ENCODE measurements around the gene PLCXD3. TPM values are rescaled to one million over a fixed set of nuclear protein-coding genes. Genes with fewer than 3 reads are reported as not detected.
A peak's percentile ranks its signal among the peaks of the same experiment; 100 is the strongest.

Gene PLCXD3
- total and polyA plus RNA-seq, 7 donors, result 0.23 to 2.9 (median 1.6) TPM

- H3K27me3 ChIP-seq, result peaks cover 0 to 42% (median 0%) of the 10 kb centered on the region in 3 donors
- peaks cover 0 to 19% (median 15%) of the 10 kb centered on the region in 4 donors for H3K4me1 ChIP-seq
- intact Hi-C loops (cut with DNase I), result no loop called here
- H3K9me3 ChIP-seq, result no peaks in the 10 kb centered on the region
- H3K27ac ChIP-seq, result no peak overlapping the region
- TF ChIP-seq POLR2AphosphoS5 (IDR thresholded peaks at IDR 0.05) (no peak), EP300 (IDR thresholded peaks at IDR 0.05) (no peak), CTCF (IDR thresholded peaks at IDR 0.05) (no peak), POLR2A (IDR thresholded peaks at IDR 0.05) (no peak)
- WGBS, 2 donors, result 86 to 91% methylated on average over 1 of the region's 1 CpG
- no peak overlapping the region for H3K4me3 ChIP-seq
- no peak for DNase-seq
- H3K36me3 ChIP-seq, result no peaks in the 10 kb centered on the region
Observed at GRCh38 chr5:41511241-41511640, 840 bp upstream of the PLCXD3 start.

DNA sequence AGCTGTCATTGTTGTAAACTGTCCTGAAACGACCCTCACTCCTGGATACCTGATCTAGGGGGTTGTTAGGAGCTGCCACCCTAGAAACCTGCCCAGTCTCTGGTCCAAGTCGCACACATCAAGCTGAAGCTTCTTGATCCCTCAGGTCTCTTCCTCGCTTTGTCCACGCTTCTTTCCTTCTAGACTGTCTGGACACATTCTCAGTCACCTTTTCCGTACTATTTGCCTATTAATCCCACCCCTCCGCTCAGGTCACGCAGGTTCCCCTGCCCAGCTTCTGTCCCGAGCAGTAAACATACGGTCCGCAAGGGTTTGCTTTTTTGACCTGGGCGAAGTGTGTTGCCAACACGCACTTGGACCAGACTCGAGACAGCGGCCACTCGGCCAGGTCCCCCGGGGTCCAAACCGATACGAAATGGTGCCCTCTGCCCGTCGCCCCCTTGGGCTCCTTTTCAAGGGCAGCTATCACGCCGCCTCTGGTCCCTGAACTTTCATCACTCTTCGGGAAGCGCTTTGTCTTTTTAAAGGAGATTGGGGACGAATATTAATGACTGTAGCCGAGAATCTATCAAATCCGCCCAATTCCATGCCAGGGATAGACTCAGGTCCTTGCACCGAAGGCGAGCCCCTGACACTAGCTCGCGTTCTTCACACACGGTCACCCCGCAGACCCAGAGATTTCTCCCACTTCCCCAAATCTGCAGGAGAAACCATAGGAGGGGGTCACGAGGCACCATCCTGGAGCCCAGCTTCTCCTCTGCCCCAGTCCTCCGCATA, 814 bp downstream of the PLCXD3 start:
- Histone ChIP-seq H3K9me3 (no peaks in the 10 kb centered on the region), H3K4me1 (peaks cover 0 to 19% (median 15%) of the 10 kb centered on the region in 4 donors), H3K27ac (no peak overlapping the region), H3K27me3 (peaks cover 0 to 42% (median 0%) of the 10 kb centered on the region in 3 donors), H3K36me3 (no peaks in the 10 kb centered on the region), H3K4me3 (peak overlapping the region; percentile 26 to 43 (median 38))
- intact Hi-C loops (cut with DNase I), result no loop called here
- WGBS, 2 donors, result 28 to 45% methylated on average over 35 of the region's 35 CpGs
- TF ChIP-seq POLR2AphosphoS5 (IDR thresholded peaks at IDR 0.05) (no peak), CTCF (IDR thresholded peaks at IDR 0.05) (no peak), POLR2A (IDR thresholded peaks at IDR 0.05) (no peak), EP300 (IDR thresholded peaks at IDR 0.05) (no peak)
- no peak for DNase-seq

GRCh38 chr5:41508696-41509398, 1.6 kb downstream of the PLCXD3 start:
- no peak for DNase-seq
- H3K9me3 ChIP-seq, result no peaks in the 10 kb centered on the region
- TF ChIP-seq CTCF (IDR thresholded peaks at IDR 0.05) (no peak), POLR2A (IDR thresholded peaks at IDR 0.05) (no peak), EP300 (IDR thresholded peaks at IDR 0.05) (no peak), POLR2AphosphoS5 (IDR thresholded peaks at IDR 0.05) (no peak)
- H3K4me1 ChIP-seq, result peaks cover 0 to 19% (median 15%) of the 10 kb centered on the region in 4 donors
- 45 to 46% methylated on average over 5 of the region's 5 CpGs for WGBS, 2 donors
- H3K36me3 ChIP-seq, result no peaks in the 10 kb centered on the region
- peak overlapping the region in 2 of 4 donors; percentile 36 to 43 for H3K4me3 ChIP-seq
- H3K27ac ChIP-seq, result no peak overlapping the region
- intact Hi-C loops (cut with DNase I), result no loop called here
- H3K27me3 ChIP-seq, result peaks cover 0 to 42% (median 0%) of the 10 kb centered on the region in 3 donors

GRCh38 chr5:41508186-41508585, 2.2 kb downstream of the PLCXD3 start:
- H3K4me3 ChIP-seq, result no peak overlapping the region
- DNase-seq, result no peak
- TF ChIP-seq EP300 (IDR thresholded peaks at IDR 0.05), result no peak
- TF ChIP-seq CTCF (IDR thresholded peaks at IDR 0.05), result no peak
- no peak for TF ChIP-seq POLR2AphosphoS5 (IDR thresholded peaks at IDR 0.05)
- TF ChIP-seq POLR2A (IDR thresholded peaks at IDR 0.05), result no peak
- intact Hi-C loops (cut with DNase I), result no loop called here
- no peaks in the 10 kb centered on the region for H3K36me3 ChIP-seq
- no peaks in the 10 kb centered on the region for H3K9me3 ChIP-seq
- peaks cover 0 to 40% (median 0%) of the 10 kb centered on the region in 3 donors for H3K27me3 ChIP-seq
- H3K27ac ChIP-seq, result no peak overlapping the region
- peaks cover 0 to 19% (median 15%) of the 10 kb centered on the region in 4 donors for H3K4me1 ChIP-seq
